ENCODE measurements around the gene AGAP1. TPM values are rescaled to one million over a fixed set of nuclear protein-coding genes. Genes with fewer than 3 reads are reported as not detected.

AGAP1 gene
- total and polyA plus RNA-seq, 9 donors = 5.7 to 32.2 (median 20.2) TPM

- TF ChIP-seq EP300 (IDR thresholded peaks at IDR 0.05) (no peak), POLR2A (IDR thresholded peaks at IDR 0.05) (no peak)
- TF ChIP-seq, protein P1, sequence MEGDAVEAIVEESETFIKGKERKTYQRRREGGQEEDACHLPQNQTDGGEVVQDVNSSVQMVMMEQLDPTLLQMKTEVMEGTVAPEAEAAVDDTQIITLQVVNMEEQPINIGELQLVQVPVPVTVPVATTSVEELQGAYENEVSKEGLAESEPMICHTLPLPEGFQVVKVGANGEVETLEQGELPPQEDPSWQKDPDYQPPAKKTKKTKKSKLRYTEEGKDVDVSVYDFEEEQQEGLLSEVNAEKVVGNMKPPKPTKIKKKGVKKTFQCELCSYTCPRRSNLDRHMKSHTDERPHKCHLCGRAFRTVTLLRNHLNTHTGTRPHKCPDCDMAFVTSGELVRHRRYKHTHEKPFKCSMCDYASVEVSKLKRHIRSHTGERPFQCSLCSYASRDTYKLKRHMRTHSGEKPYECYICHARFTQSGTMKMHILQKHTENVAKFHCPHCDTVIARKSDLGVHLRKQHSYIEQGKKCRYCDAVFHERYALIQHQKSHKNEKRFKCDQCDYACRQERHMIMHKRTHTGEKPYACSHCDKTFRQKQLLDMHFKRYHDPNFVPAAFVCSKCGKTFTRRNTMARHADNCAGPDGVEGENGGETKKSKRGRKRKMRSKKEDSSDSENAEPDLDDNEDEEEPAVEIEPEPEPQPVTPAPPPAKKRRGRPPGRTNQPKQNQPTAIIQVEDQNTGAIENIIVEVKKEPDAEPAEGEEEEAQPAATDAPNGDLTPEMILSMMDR (IDR thresholded peaks at IDR 0.05) = no peak
- Histone ChIP-seq H3K4me3 (no peak overlapping the region), H3K27me3 (no peaks in the 10 kb centered on the region), H3K36me3 (no peaks in the 10 kb centered on the region), H3K4me1 (ENCODE audit: insufficient read depth) (no peaks in the 10 kb centered on the region), H3K27ac (no peak overlapping the region), H3K9me3 (no peaks in the 10 kb centered on the region)
- 93% methylated on average over 10 of the region's 10 CpGs for WGBS, 3 donors
- intact Hi-C loops (cut with DNase I) = no loop called here
- DNase-seq = no peak
Observed at GRCh38 chr2:236047176-236047575, 553.3 kb downstream of the AGAP1 start.

DNA sequence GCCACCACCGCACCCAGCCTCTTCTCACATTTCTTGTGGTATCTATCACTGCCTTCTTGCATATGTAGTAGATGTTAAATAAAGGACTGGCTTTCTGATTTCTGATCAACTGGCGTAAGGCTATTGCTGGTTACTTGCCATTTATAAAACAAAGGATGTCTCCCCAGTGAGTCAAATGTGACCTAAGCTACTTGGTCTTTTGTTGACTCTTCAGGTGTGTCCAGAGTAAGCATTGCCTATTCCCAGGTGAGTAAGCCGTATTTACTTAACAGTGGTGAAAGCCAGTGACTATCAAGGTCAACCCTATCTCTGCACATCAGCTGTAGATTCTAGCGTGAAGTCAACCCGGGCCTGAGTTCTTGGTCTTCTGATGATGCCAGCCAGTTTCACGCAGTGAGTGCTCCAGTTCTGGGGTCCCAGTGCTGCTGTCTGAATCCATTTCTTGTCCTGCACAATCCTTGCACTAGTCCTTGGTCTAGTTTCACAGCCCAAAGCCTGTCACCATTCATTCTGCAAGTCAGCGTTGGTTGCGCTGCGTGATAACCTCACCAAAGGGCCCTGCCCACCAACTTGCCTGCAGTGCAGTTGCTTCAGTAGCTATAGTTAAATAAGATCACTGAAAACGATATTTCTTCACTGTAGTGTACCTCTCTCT is 554.2 kb downstream of the AGAP1 start:
- no peak for TF ChIP-seq EP300 (IDR thresholded peaks at IDR 0.05)
- TF ChIP-seq, protein P1 (IDR thresholded peaks at IDR 0.05) = no peak
- no peak for TF ChIP-seq POLR2A (IDR thresholded peaks at IDR 0.05)
- DNase-seq = no peak
- no peak overlapping the region for H3K27ac ChIP-seq
- no peaks in the 10 kb centered on the region for H3K4me1 ChIP-seq (ENCODE audit: insufficient read depth)
- no peaks in the 10 kb centered on the region for H3K36me3 ChIP-seq
- 93 to 97% (median 95%) methylated on average over 10 of the region's 10 CpGs for whole genome bisulfite sequencing, 3 donors
- H3K4me3 ChIP-seq = no peak overlapping the region
- no peaks in the 10 kb centered on the region for H3K27me3 ChIP-seq
- intact Hi-C loops (cut with DNase I) = no loop called here
- H3K9me3 ChIP-seq = no peaks in the 10 kb centered on the region

- TF ChIP-seq, protein P1 (IDR thresholded peaks at IDR 0.05) = no peak
- no peak for TF ChIP-seq POLR2A (IDR thresholded peaks at IDR 0.05)
- TF ChIP-seq EP300 (IDR thresholded peaks at IDR 0.05) = no peak
- Histone ChIP-seq H3K36me3 (no peaks in the 10 kb centered on the region), H3K4me3 (no peak overlapping the region), H3K9me3 (no peaks in the 10 kb centered on the region), H3K4me1 (ENCODE audit: insufficient read depth) (no peaks in the 10 kb centered on the region), H3K27ac (no peak overlapping the region), H3K27me3 (no peaks in the 10 kb centered on the region)
- DNase-seq = no peak
- intact Hi-C loops (cut with DNase I) = no loop called here
- WGBS, 3 donors = 81 to 91% (median 87%) methylated on average over 8 of the region's 8 CpGs
Observed at GRCh38 chr2:236049981-236050380, 556.1 kb downstream of the AGAP1 start.

DNA sequence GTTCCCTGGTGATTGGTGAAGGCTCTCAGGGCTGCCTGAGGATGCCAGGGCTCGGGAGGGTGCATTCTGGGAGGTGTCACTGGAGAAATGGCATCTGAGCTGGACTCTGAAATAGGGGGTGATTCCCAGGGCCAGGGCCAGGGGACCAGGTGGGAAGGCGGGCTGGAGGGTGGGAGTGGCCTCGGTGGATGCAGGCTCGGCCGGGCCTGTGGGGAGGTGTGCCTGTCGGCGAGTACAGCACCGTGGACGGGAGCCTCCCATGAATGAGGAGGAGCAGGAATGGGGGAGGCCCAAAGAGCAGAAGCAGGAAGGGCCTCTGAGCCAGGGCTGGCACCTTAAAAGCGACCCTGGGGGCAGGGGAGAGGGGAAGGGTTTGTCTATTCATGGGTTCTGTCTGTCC is 557.5 kb downstream of the AGAP1 start:
- TF ChIP-seq, protein P1 (IDR thresholded peaks at IDR 0.05) = no peak
- TF ChIP-seq POLR2A (IDR thresholded peaks at IDR 0.05) (no peak), EP300 (IDR thresholded peaks at IDR 0.05) (no peak)
- no peaks in the 10 kb centered on the region for H3K36me3 ChIP-seq
- H3K27ac ChIP-seq = no peak overlapping the region
- no peak for DNase-seq
- H3K4me1 ChIP-seq (ENCODE audit: insufficient read depth) = no peaks in the 10 kb centered on the region
- H3K27me3 ChIP-seq = no peaks in the 10 kb centered on the region
- intact Hi-C loops (cut with DNase I) = no loop called here
- 53 to 70% (median 62%) methylated on average over 10 of the region's 10 CpGs for WGBS, 3 donors
- H3K4me3 ChIP-seq = no peak overlapping the region
- no peaks in the 10 kb centered on the region for H3K9me3 ChIP-seq
